Left ventricle myocardium inferior (tissue), 1 donor: ENCODE data around the gene BASP1. TPM values are rescaled to one million over a fixed set of nuclear protein-coding genes. Genes with fewer than 3 reads are reported as not detected.

ENCODE experiments used
- DNase-seq: peaks from one replicate; pipeline ENCODE4 v3.0.0-alpha.2; 2020
- H3K27ac ChIP-seq: fragments of 200-600 bp; replicated peaks from 2 replicates; pipeline ENCODE4 v1.8.0; 2021
- H3K27me3 ChIP-seq: fragments of 200-600 bp; 2 replicates; pipeline ENCODE4 v1.8.0; 2021; ENCODE audit warnings: low read depth
- H3K36me3 ChIP-seq: fragments of 200-600 bp; 2 replicates; pipeline ENCODE4 v1.8.0; 2021
- H3K4me1 ChIP-seq: fragments of 200-600 bp; 2 replicates; pipeline ENCODE4 v1.8.0; 2021
- H3K4me3 ChIP-seq: fragments of 200-600 bp; 2 replicates; pipeline ENCODE4 v1.8.0; 2021; ENCODE audit warnings: mild to moderate bottlenecking, moderate library complexity
- H3K9me3 ChIP-seq: fragments of 200-600 bp; replicated peaks from 2 replicates; pipeline ENCODE4 v1.8.0; 2021
- intact Hi-C: fragments of 100-400 bp; cut with micrococcal nuclease; formaldehyde crosslinking; loops from one replicate; pipeline ENCODE4 v1.11.0; 2022
- total RNA-seq: library from RNA; stranded (reverse); fragmentation: NEBNext Ultra II Directional; extraction: Animal tissue kit (Norgen Biotek cat#: 25700); gene quantifications from one replicate; pipeline ENCODE4 v1.2.1, GENCODE V29; 2021
- TF ChIP-seq, protein P1 (sequence below): fragments of 200-600 bp; IDR thresholded peaks from 2 replicates; pipeline ENCODE4 v1.8.0; 2021; ENCODE audit warnings: antibody characterized with exemption, mild to moderate bottlenecking, borderline replicate concordance
- donor health status: DM: no; HTN: yes; CAD: no; lungs with severe emphysema.

The BASP1 gene
- total RNA-seq, 1 donor from 2014 or later = 3.7 TPM

DNA sequence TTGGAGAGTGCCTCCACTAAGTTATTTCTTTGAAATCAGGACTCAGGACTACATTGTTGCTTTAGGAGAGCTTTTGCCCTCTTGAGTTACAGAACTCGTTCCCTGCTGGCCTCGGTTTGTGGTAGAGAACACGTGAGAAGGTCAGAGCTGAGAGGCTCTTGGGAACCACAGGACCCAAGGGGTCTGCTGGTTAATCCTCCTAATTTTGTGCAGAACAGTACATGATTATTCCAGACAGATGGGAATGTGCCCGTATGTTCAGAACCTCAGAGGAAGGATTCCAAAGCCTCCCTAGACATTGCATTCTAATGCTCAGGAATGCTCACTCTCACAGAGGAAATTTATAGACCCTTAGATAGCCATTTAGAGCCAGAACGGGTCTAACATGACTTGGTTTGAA, 25.2 kb upstream of the BASP1 start:
- TF ChIP-seq, protein P1, sequence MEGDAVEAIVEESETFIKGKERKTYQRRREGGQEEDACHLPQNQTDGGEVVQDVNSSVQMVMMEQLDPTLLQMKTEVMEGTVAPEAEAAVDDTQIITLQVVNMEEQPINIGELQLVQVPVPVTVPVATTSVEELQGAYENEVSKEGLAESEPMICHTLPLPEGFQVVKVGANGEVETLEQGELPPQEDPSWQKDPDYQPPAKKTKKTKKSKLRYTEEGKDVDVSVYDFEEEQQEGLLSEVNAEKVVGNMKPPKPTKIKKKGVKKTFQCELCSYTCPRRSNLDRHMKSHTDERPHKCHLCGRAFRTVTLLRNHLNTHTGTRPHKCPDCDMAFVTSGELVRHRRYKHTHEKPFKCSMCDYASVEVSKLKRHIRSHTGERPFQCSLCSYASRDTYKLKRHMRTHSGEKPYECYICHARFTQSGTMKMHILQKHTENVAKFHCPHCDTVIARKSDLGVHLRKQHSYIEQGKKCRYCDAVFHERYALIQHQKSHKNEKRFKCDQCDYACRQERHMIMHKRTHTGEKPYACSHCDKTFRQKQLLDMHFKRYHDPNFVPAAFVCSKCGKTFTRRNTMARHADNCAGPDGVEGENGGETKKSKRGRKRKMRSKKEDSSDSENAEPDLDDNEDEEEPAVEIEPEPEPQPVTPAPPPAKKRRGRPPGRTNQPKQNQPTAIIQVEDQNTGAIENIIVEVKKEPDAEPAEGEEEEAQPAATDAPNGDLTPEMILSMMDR = no peak
- Histone ChIP-seq H3K9me3 (no peaks in the 10 kb centered on the region), H3K4me1 (peaks cover 10% of the 10 kb centered on the region), H3K27me3 (no peaks in the 10 kb centered on the region), H3K36me3 (no peaks in the 10 kb centered on the region), H3K27ac (no peak overlapping the region), H3K4me3 (no peak overlapping the region)
- no peak for DNase-seq
- intact Hi-C loops = loop anchor here (5.0 kb wide), 1 partner anchor 400 kb away; no protein-coding TSS in a partner anchor

DNA sequence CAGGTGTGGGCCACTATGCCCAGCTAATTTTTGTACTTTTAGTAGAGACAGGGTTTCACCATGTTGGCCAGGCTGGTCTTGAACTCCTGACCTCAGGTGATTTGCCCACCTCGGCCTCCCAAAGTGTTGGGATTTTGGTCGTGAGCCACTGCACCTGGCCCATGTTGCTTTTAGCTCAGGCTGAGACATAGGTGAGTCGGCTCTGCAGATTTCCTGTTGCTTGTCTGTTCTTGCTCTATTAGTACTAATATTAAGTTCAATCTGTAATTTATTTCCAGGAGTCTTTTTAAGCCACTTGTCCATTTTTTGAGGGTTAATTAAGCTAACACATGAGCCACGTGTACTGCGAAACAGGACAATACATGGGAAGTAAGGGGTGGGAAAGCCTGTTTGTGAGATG, 21.4 kb upstream of the BASP1 start:
- TF ChIP-seq, protein P1 = no peak
- intact Hi-C loops = no loop called here
- no peak overlapping the region for H3K4me3 ChIP-seq
- H3K9me3 ChIP-seq = peaks cover 10% of the 10 kb centered on the region
- H3K27me3 ChIP-seq = peaks cover 5% of the 10 kb centered on the region
- no peak for DNase-seq
- H3K36me3 ChIP-seq = no peaks in the 10 kb centered on the region
- no peaks in the 10 kb centered on the region for H3K4me1 ChIP-seq
- H3K27ac ChIP-seq = no peak overlapping the region

DNA sequence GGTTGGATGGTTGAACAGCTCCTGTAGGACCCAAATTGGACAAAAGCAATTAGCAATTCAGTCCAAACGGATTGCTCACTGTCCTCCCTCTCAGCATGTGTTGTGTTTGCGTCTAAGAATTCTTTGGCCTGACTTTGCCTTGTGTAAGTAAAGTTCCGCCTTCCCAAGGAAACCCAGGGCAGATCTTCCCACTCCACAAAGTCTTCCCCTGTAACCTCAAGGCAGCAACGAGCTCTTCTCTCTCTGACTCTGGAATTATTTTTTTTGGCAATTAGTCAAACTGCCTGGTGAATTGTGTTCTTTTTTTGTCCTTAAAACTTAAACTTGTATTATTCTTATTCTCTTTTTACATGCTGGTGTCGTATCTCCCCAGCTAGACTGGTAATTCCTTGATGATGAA, 20.7 kb upstream of the BASP1 start:
- peaks cover 10% of the 10 kb centered on the region for H3K9me3 ChIP-seq
- intact Hi-C loops = no loop called here
- no peak overlapping the region for H3K27ac ChIP-seq
- no peaks in the 10 kb centered on the region for H3K4me1 ChIP-seq
- TF ChIP-seq, protein P1 = no peak
- H3K4me3 ChIP-seq = no peak overlapping the region
- no peak for DNase-seq
- H3K27me3 ChIP-seq = peaks cover 12% of the 10 kb centered on the region
- no peaks in the 10 kb centered on the region for H3K36me3 ChIP-seq

DNA sequence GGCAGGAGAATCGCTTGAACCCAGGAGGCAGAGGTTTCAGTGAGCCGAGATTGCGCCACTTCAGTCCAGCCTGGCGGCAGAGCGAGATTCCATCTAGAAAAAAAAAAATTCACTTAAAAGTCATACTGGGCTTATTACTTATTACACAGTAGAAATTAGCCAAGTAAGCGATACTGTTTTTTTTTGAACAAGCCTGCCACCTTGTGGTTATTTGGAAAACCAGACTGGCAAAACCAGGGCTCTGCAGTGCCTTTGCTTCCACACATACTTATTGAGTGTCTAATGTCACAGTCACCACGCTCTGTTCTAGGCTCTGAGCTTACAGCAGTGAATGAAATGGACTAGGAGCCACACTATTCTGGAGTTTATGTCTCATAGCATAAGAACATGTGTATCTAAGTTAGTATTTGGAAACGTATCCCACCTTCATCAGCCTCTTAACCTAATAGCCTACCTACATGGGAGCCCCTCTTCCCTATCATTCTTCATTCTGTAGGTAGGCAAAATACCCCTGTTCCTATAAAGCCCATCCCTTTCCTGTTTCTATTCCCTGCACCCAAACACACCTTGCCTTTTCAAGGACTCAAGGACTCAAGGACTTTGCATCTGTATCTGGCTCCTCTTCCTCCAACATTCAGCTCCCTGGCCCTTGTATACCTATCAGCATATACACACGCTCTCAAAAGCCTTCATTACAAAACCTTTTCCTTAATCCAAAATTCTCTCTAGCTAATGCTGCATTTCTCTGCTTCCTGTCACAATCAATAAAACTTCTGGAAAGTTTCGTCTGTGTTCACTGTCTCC, 13.9 kb upstream of the BASP1 start:
- Histone ChIP-seq H3K4me1 (no peaks in the 10 kb centered on the region), H3K27ac (no peak overlapping the region), H3K4me3 (no peak overlapping the region), H3K27me3 (peaks cover 79% of the 10 kb centered on the region), H3K9me3 (no peaks in the 10 kb centered on the region), H3K36me3 (no peaks in the 10 kb centered on the region)
- intact Hi-C loops = no loop called here
- TF ChIP-seq, protein P1 = peak; percentile 83
- DNase-seq = no peak

DNA sequence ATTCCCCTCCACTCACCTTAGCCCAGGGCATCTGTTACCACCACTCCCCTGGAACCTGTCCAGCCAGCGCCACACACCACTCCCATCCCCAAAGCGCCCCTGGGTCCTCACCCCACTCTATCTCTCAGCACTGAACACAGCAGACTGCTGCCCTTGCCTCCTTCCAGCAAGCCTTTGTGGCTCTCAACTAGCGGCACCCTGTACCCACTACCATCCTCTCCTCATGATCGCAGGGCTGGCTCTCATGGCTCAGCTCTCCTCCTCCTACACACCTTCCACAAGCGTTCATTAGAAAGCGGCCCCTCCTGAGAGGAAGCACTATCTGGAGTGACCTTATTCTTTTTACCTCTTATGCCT, 13.3 kb upstream of the BASP1 start:
- Histone ChIP-seq H3K36me3 (no peaks in the 10 kb centered on the region), H3K27me3 (peaks cover 85% of the 10 kb centered on the region), H3K9me3 (no peaks in the 10 kb centered on the region), H3K4me3 (no peak overlapping the region), H3K4me1 (no peaks in the 10 kb centered on the region), H3K27ac (no peak overlapping the region)
- TF ChIP-seq, protein P1 = no peak
- intact Hi-C loops = no loop called here
- DNase-seq = no peak
